Keratinocyte (primary cell): Measurements from ENCODE around the gene HCN2. TPM values are rescaled to one million over a fixed set of nuclear protein-coding genes. Genes with fewer than 3 reads are reported as not detected.

Experiments
- DNase-seq: peaks from one replicate; pipeline ENCODE4 v3.0.0-alpha.2; 2011; ENCODE audit warnings: low read depth, missing footprints, low spot score
- FAIRE-seq: peaks from 2 replicates; lab custom pipeline; 2011; peaks lifted over from hg19 to GRCh38; lab: Jason Lieb, UNC
- H2AFZ ChIP-seq: 2 replicates; pipeline ENCODE4 v1.6.0; 2012; ENCODE audit warnings: low read length, control low read depth, inconsistent platforms; ENCODE audit not compliant: control insufficient read depth
- H3K27ac ChIP-seq: 2 replicates; pipeline ENCODE4 v1.5.1; 2011; ENCODE audit warnings: low read length; ENCODE audit not compliant: control insufficient read depth, insufficient read depth
- H3K27me3 ChIP-seq: 3 replicates; pipeline ENCODE4 v1.6.0; 2011; ENCODE audit warnings: low read length; ENCODE audit not compliant: control insufficient read depth, insufficient read depth; ENCODE audit errors: extremely low read depth
- H3K36me3 ChIP-seq, 2 experiments: 2 replicates in 1 of 2; 3 replicates in 1 of 2; pipeline ENCODE4 v1.5.1; 2011; ENCODE audit warnings: low read length in 2 of 2, mild to moderate bottlenecking in 1 of 2; ENCODE audit not compliant: control insufficient read depth in 2 of 2, insufficient read depth in 2 of 2; ENCODE audit errors: extremely low read depth in 1 of 2
- H3K4me1 ChIP-seq: 3 replicates; pipeline ENCODE4 v1.5.1; 2011; ENCODE audit warnings: low read length; ENCODE audit not compliant: control insufficient read depth, insufficient read depth; ENCODE audit errors: extremely low read depth
- H3K4me2 ChIP-seq: 3 replicates; pipeline ENCODE4 v1.6.0; 2011; ENCODE audit warnings: low read depth, low read length; ENCODE audit not compliant: control insufficient read depth, insufficient read depth; ENCODE audit errors: extremely low read depth
- H3K4me3 ChIP-seq, 3 experiments: fragments of 200-600 bp in 1 of 3; sonication (generic) in 1 of 3; 2 replicates in 2 of 3; 3 replicates in 1 of 3; pipeline ENCODE4 v1.5.1; 2011 to 2016; ENCODE audit warnings: low read length in 3 of 3, mild to moderate bottlenecking in 3 of 3, control low read depth in 2 of 3, inconsistent platforms in 1 of 3, low read depth in 1 of 3, mixed read lengths in 1 of 3, mixed run types in 1 of 3, moderate library complexity in 1 of 3; ENCODE audit not compliant: control insufficient read depth in 2 of 3, insufficient read depth in 2 of 3; ENCODE audit errors: extremely low read depth in 1 of 3
- H3K79me2 ChIP-seq: 2 replicates; pipeline ENCODE4 v1.6.0; 2012; ENCODE audit warnings: low read length; ENCODE audit not compliant: control insufficient read depth, insufficient read depth
- H3K9ac ChIP-seq: 3 replicates; pipeline ENCODE4 v1.6.0; 2011; ENCODE audit warnings: low read length; ENCODE audit not compliant: control insufficient read depth, insufficient read depth; ENCODE audit errors: extremely low read depth
- H3K9me1 ChIP-seq: 3 replicates; pipeline ENCODE4 v1.6.0; 2011; ENCODE audit warnings: low read length; ENCODE audit not compliant: control insufficient read depth, insufficient read depth; ENCODE audit errors: extremely low read depth
- H3K9me3 ChIP-seq: 2 replicates; pipeline ENCODE4 v1.5.1; 2012; ENCODE audit warnings: low read depth, low read length; ENCODE audit not compliant: control insufficient read depth
- H4K20me1 ChIP-seq: 3 replicates; pipeline ENCODE4 v1.6.0; 2011; ENCODE audit warnings: low read length; ENCODE audit not compliant: control insufficient read depth, insufficient read depth; ENCODE audit errors: extremely low read depth
- CTCF ChIP-seq, 3 experiments: IDR thresholded peaks in 1 of 3; conservative IDR thresholded peaks in 1 of 3; optimal IDR thresholded peaks in 1 of 3; 2 replicates in 2 of 3; 3 replicates in 1 of 3; pipeline versions ENCODE3 to v1.5.1; 2011; ENCODE audit warnings: low read length in 3 of 3, mild to moderate bottlenecking in 3 of 3, moderate library complexity in 2 of 3, control low read depth in 1 of 3, inconsistent platforms in 1 of 3; ENCODE audit not compliant: insufficient read depth in 2 of 3; ENCODE audit errors: extremely low read depth in 1 of 3
- EZH2 ChIP-seq: IDR thresholded peaks from one replicate; pipeline ENCODE4 v1.6.1; 2012; ENCODE audit warnings: inconsistent platforms, mild to moderate bottlenecking, low read length, moderate library complexity
- dilution Hi-C: fragments of 300-500 bp; cut with MboI; formaldehyde crosslinking; loops from one replicate; pipeline ENCODE4 v1.7.0; 2020; ENCODE audit warnings: low sequenced_read_pairs; ENCODE audit not compliant: extremely low pct_ligation_motif_present
- polyA plus RNA-seq, 5 experiments: library from polyadenylated mRNA; depleted of rRNA in 3 of 5; stranded (reverse) in 3 of 5; stranded (forward) in 1 of 5; unstranded in 1 of 5; fragments of >200 nt; gene quantifications; 1 replicate in 1 of 5; 2 replicates in 3 of 5; 3 replicates in 1 of 5; pipeline versions ENCODE4 v1.2.1 to v1.2.3, GENCODE V29; 2011 to 2012; ENCODE audit warnings: missing spikeins in 2 of 5, low read depth in 1 of 5, low replicate concordance in 1 of 5

Gene HCN2
- polyA plus RNA-seq, 1 donor (not counting 4 experiments of a cell fraction or from before 2014, with no cell fraction given), result 0.13 TPM

DNA sequence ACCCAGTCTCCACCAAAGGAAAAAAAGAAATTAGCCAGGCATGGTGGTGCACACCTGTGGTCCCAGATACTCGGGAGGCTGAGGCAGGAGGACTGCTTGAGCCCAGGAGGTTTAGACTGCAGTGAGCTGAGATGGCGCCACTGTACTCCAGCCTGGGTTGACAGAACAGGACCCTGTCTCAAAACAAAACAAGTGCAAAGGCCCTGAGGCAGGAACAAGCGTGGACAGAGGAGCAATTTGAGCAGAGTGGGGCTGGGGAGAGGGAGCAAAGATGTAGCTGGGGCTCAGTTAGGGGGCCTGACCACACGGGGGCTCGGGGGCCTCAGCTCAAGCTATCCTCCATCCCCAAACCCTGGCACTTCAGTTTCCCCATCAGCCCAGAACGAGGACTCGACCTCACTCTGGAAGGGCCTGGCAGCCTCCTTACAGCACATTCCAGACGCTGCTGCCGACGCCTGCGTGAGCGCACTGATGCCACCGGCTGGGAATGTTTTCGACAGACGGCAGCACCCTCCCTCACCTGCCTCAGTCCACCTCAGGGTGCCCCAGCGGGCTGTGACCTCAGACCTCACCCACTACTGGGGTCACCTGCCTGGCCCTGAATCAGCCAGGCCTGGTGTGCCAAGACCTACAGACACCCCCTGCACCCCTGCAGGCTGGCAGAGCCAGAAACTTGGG lies 45.4 kb downstream of the HCN2 start:
- DNase-seq (no peak), FAIRE-seq (no peak)
- Histone ChIP-seq H3K9ac (no peak overlapping the region), H3K27ac (no peak overlapping the region), H3K36me3 (peaks cover 2 to 4% of the 10 kb centered on the region in 2 experiments), H3K27me3 (no peaks in the 10 kb centered on the region), H3K4me2 (no peak overlapping the region), H3K4me1 (peaks cover 11% of the 10 kb centered on the region), H3K9me3 (no peaks in the 10 kb centered on the region), H4K20me1 (no peaks in the 10 kb centered on the region), H2AFZ (no peak overlapping the region), H3K4me3 (no peak overlapping the region), H3K9me1 (no peaks in the 10 kb centered on the region), H3K79me2 (peaks cover 13% of the 10 kb centered on the region)
- dilution Hi-C loops, result no loop called here
- TF ChIP-seq EZH2, result no peak
- no peak for TF ChIP-seq CTCF (optimal IDR thresholded peaks at IDR 0.05 in 1 of 3, IDR thresholded peaks at IDR 0.05 in 1 of 3, conservative IDR thresholded peaks at IDR 0.05 in 1 of 3; ENCODE audit: extremely low read depth in 1 of 3, insufficient read depth in 2 of 3, low read length in 3 of 3)

DNA sequence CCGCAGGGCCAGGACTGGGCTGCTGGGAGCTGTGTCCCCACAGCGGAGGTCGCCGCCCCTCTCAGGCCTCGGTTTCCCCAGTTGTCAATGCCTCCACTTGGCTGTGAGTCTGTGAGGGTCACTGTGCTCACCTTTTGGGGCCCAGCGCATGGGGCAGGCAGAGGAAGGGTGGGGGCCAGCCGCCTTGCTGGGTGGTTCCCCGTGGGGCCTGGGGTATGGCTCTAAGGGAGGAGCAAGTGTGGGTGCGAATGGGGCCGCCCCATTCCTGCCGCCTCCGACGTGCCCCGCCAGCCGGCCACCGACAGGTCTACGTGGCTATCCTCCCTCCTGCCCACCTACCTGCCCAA lies 49.2 kb downstream of the HCN2 start:
- no peak overlapping the region for H3K4me3 ChIP-seq

More for the DNA sequence above, 49.2 kb downstream of the HCN2 start:
- H4K20me1 ChIP-seq, result no peaks in the 10 kb centered on the region
- H3K4me1 ChIP-seq, result peaks cover 10% of the 10 kb centered on the region
- no peaks in the 10 kb centered on the region for H3K9me3 ChIP-seq
- no peak for TF ChIP-seq CTCF (optimal IDR thresholded peaks at IDR 0.05 in 1 of 3, IDR thresholded peaks at IDR 0.05 in 1 of 3, conservative IDR thresholded peaks at IDR 0.05 in 1 of 3; ENCODE audit: extremely low read depth in 1 of 3, insufficient read depth in 2 of 3, low read length in 3 of 3)
- no peak for TF ChIP-seq EZH2
- H3K9me1 ChIP-seq, result no peaks in the 10 kb centered on the region
- no peaks in the 10 kb centered on the region for H3K79me2 ChIP-seq
- dilution Hi-C loops, result no loop called here
- no peaks in the 10 kb centered on the region for H3K36me3 ChIP-seq
- no peak for FAIRE-seq
- H2AFZ ChIP-seq, result no peak overlapping the region
- H3K27me3 ChIP-seq, result no peaks in the 10 kb centered on the region
- peak overlapping the region; percentile 41 for H3K9ac ChIP-seq
- no peak overlapping the region for H3K27ac ChIP-seq
- DNase-seq, result no peak
- peak overlapping the region; percentile 78 for H3K4me2 ChIP-seq
